ENCODE data around the gene THAP4. TPM values are rescaled to one million over a fixed set of nuclear protein-coding genes. Genes with fewer than 3 reads are reported as not detected.

The THAP4 gene
- total and polyA plus RNA-seq, 2 of the 13 experiments (the other 11 are each of a cell fraction or from before 2014, with no cell fraction given) = 59.7 to 75.7 TPM

- no peak; the same call in 1 of the 2 replicates for TF ChIP-seq IRX3 (CRISPR knock-in tag; IDR thresholded peaks at IDR 0.05; ENCODE audit: borderline replicate concordance, low read depth)
- peak; percentile 63; the same call in 1 of the 2 replicates for TF ChIP-seq CREB1 (IDR thresholded peaks at IDR 0.05)
- no peak for TF ChIP-seq CREB1 (CRISPR knock-in tag; IDR thresholded peaks at IDR 0.05)
- 0 out of 2 replicates have a peak, but pooled peaks have one; percentile 64 for TF ChIP-seq SMAD9 (CRISPR knock-in tag; IDR thresholded peaks at IDR 0.05)
- peak; percentile 76; the same call in 1 of the 2 replicates for TF ChIP-seq MED13 (CRISPR knock-in tag; IDR thresholded peaks at IDR 0.05)
- TF ChIP-seq, protein P1, sequence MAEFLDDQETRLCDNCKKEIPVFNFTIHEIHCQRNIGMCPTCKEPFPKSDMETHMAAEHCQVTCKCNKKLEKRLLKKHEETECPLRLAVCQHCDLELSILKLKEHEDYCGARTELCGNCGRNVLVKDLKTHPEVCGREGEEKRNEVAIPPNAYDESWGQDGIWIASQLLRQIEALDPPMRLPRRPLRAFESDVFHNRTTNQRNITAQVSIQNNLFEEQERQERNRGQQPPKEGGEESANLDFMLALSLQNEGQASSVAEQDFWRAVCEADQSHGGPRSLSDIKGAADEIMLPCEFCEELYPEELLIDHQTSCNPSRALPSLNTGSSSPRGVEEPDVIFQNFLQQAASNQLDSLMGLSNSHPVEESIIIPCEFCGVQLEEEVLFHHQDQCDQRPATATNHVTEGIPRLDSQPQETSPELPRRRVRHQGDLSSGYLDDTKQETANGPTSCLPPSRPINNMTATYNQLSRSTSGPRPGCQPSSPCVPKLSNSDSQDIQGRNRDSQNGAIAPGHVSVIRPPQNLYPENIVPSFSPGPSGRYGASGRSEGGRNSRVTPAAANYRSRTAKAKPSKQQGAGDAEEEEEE (CRISPR knock-in tag; IDR thresholded peaks at IDR 0.05; ENCODE audit: borderline replicate concordance) = peak; percentile 71; the same call in 1 of the 2 replicates
- peak; percentile 68; the same call in 1 of the 2 replicates for TF ChIP-seq SRY (CRISPR knock-in tag; IDR thresholded peaks at IDR 0.05)
- no peak for TF ChIP-seq DPF2 (CRISPR knock-in tag; IDR thresholded peaks at IDR 0.05; ENCODE audit: borderline replicate concordance, low read depth)
- peak; percentile 53; the same call in 1 of the 2 replicates for TF ChIP-seq ZNF367 (CRISPR knock-in tag; IDR thresholded peaks at IDR 0.05; ENCODE audit: borderline replicate concordance)
- peak; percentile 96; the same call in 2 of the 3 replicates for TF ChIP-seq MXI1 (IDR thresholded peaks at IDR 0.05; ENCODE audit: borderline replicate concordance, low read depth, low read length)
- TF ChIP-seq ZNF589 (CRISPR knock-in tag; conservative IDR thresholded peaks at IDR 0.05) = peak; percentile 63; the same call in 1 of the 2 replicates
- 0 out of 2 replicates have a peak, but pooled peaks have one; percentile 42 for TF ChIP-seq E2F2 (CRISPR knock-in tag; IDR thresholded peaks at IDR 0.05; ENCODE audit: borderline replicate concordance)
- TF ChIP-seq BORCS8-MEF2B (CRISPR knock-in tag; IDR thresholded peaks at IDR 0.05) = peak; percentile 86; the same call in 1 of the 2 replicates
- TF ChIP-seq ZNF253 (CRISPR knock-in tag; IDR thresholded peaks at IDR 0.05; ENCODE audit: borderline replicate concordance) = no peak; the same call in 1 of the 2 replicates
- 0 out of 2 replicates have a peak, but pooled peaks have one; percentile 19 for TF ChIP-seq GTF2F1 (IDR thresholded peaks at IDR 0.05; ENCODE audit: low read length)
- TF ChIP-seq ATF6 (CRISPR knock-in tag; conservative IDR thresholded peaks at IDR 0.05) = 0 out of 2 replicates have a peak, but pooled peaks have one; percentile 62
- peak; percentile 69; the same call in 1 of the 2 replicates for TF ChIP-seq ZNF703 (CRISPR knock-in tag; IDR thresholded peaks at IDR 0.05; ENCODE audit: borderline replicate concordance)
- TF ChIP-seq ZBTB26 (CRISPR knock-in tag; IDR thresholded peaks at IDR 0.05; ENCODE audit: borderline replicate concordance) = peak; percentile 49; the same call in 1 of the 2 replicates
Measured at GRCh38 chr2:241609859-241610793, 26.8 kb downstream of the THAP4 start (continued).
